ENCODE data around the gene MYO7B.

Gene MYO7B

GRCh38 chr2:127611076-127611925, 75.8 kb downstream of the MYO7B start:
- no peak for DNase-seq

GRCh38 chr2:127612111-127612822, 76.8 kb downstream of the MYO7B start:
- no peak for DNase-seq

GRCh38 chr2:127614246-127614645, 78.8 kb downstream of the MYO7B start:
- no peak for DNase-seq

DNA sequence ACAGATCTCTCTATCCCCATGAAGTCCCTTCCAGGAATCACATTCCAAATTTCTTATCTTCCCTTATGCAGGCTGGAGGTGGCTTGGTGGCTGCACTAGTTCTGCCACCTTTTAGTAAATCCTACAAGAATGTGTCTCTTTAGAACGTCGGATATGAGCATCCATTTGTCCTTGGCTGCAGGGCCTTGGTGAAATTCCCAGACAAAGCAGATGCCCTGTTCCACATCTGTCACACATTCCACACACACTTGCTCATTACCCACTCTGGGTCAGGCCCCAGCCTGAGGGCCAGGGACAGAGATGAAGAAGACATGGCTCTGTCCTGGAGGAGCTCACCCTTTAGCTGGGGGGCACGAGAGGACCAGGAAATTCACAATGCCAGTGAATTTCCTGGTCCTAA, 79.2 kb downstream of the MYO7B start:
- DNase-seq = no peak

DNA sequence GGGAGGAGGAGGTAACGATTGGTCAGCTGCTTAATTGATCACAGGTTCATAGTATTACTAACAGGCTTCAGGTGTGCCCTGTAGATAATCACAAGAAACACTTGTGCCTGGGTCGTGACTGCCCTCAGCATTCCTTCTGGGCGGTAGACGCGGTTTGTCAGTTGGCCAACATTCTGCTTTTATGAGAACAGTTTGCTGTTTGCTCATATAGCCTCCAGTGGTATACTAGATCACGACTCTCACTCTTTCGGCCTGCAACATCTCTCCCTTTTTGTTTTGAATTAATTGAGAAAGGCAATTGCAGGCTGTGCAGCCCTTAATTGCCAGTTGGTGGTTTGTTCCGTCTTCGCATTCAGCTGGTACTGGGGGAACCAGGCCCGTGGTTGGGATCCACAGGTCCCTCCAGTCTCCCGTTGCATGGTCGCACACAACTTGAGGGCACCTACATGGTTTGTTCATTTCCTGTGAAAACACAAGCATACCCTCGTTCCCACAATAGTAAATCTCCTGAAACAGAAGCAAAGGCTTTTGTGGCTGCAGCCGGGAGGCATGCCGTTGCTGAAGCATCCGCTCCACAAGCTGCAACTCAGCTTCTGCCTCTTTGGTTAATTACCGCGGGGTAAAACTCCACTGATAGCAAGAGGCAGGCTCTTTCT, 80.2 kb downstream of the MYO7B start:
- DNase-seq = no peak

DNA sequence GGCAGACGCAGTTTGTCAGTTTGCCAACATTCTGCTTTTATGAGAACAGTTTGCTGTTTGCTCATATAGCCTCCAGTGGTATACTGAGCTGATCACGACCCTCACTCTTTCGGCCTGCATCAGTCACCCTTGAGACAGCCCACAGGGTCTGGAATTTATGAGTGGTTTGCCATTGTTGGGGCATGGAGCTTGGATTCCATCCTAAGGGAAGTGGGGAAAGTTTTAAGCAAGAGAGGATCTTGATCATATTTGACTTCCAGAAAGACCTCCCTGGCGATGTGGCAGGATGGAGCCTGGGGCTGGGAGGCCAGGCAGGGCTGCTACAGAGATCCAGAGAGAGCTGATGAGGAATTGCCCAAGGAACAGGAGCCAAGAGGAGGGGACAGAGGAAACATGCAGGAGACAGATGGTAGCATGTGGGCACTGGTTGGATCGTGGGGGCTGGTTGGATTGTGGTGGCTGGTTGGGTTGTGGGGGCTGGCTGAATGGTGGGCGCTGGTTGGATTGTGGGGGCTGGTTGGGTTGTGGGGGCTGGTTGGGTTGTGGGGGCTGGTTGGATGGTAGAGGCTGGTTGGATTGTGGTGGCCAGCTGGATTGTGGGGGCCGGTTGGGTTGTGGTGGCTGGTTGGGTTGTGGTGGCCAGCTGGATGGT, 83.2 kb downstream of the MYO7B start:
- no peak for DNase-seq

DNA sequence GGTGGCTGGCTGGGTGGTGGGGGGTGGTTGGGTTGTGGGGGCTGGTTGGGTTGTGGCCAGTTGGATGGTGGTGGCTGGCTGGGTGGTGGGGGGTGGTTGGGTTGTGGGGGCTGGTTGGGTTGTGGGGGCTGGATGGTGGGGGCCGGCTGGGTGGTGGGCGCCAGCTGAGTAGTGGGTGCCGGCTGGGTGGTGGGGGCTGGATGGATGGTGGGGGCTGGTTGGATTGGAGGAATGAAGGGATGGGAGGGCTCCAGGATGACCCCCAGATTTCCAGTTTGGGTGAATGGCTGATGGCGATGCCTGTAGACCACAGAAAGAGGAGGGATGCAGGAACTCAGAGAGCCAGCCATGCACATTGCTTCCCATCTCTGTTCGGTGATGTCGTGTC, 83.7 kb downstream of the MYO7B start:
- no peak for DNase-seq

DNA sequence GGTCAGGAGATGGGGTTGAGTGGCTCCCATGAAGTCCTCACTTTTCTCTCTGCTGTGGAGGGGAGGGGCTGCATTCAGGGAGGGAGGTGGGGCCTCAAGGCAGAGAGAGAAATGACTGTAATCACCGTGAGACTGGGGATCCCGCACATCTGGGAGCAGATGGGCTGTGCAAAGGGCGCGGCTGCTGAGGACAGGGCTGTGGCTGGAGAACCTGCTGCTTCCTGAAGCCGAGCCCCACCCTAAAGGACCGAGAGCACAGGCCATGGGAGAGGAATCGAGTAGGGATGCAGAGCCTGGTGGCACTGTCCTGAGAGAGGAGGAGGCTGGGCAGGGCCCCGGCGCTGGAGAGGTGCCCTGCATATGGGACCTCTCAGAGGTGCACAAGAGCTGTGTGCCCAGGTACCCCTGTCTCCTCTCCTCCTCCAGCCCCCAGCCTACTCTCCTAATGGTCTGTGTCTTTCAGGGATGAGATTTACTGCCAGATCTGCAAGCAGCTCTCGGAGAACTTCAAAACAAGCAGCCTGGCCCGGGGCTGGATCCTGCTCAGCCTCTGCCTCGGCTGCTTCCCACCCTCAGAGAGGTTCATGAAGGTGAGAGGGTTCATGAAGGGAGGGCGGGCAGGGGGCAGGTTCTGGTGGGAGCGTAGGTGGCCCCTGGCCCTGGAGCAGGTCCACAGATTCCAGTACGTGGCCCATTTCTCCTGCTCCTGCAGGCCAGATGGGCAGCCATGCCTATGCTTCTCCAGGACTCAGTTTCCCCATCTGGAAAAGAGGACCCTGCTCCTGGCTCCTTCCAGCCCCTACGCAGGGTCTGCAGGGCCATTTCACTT, 84.6 kb downstream of the MYO7B start:
- DNase-seq = no peak

DNA sequence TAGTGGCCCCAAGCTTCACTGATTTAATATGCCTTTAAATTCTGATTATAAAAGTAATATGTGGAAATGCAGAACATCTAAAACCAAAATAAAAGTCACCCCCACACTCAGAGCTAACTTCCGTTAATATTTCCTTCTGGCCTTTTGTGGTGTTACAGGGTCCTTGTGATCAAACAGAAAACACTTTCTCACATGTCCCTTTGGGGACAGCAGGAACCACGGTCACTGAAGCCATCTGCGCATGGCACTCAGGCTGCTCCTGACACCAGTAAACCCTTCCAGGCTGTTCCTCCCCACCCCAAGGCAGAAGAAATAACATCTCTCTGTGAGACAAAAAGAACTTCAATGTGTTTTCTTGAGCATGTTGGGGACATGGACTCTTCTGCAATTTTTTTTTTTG, 85.4 kb downstream of the MYO7B start:
- no peak for DNase-seq

GRCh38 chr2:127621981-127622431, 86.5 kb downstream of the MYO7B start:
- no peak for DNase-seq

DNA sequence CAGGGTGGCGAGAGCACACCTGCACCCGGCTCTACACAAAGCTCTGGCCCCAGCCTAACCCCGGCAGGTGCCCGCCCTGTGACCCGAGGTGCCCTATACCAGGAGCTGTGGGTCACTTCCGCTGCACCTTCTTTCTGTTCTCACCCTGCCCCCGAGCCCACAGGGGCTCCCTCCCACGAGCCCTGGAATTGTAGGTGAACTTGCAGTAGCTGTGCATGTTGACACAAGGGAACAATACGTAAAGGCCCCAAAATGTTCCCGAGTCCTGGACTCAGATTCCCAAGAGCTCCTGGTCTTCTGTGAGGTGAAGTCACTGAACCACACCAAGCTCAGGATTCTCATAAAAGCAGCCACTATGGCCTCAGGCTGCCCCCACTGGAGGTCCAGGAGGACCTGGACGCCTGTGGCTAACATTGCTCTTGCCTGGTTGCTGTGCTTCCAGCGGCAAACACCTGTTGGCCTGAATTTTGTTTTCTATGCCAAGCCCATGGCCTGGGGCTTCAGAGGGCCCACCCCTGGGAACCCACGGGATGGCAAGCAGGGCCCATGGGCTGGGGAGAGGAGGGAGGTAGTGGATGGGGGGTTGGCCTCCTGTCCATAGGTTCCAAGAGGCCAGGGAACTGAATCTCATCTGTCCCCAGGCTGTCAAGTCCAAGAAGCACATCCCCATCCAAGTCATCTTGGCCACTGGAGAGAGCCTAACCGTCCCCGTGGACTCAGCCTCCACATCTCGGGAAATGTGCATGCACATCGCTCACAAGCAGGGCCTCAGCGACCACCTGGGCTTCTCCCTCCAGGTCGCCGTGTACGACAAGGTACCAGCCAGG, 87.3 kb downstream of the MYO7B start:
- DNase-seq = no peak

DNA sequence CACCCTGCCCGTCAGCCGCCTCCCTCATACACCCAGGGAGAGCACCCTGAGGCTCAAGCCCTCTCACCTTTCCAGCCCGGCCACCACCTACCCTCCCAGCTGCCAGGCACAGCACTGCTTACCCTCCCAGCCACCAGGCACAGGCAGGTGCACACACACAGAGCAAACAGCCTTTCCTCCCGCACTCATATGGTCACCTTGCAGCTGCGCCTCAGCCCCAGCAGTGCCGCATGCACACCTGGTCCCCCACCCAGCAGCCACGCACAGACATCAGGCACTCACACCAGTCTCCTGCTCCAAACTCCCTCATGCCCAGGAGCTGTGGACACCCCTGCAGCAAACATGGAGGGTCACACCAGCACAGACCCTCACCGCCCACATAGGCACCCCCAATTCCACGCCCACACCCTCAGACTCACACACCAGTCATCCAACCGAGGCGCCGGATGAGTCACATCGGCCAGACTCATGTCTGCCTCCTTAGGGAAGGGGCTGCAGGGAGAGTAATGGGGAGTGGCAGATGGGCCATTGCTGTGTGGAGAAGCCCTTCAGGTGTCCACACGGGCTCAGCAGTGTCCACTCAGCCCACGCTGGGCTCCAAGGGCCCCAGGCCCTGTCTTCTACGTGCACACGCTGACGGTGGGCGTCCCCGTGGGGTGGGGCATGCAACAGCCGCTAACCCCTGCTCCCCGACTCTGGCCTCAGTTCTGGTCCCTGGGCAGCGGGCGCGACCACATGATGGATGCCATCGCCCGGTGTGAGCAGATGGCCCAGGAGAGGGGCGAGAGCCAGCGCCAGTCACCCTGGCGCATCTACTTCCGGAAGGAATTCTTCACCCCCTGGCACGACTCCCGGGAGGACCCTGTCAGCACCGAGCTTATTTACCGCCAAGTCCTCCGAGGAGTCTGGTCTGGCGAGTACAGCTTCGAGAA, 88.2 kb downstream of the MYO7B start:
- no peak for DNase-seq

DNA sequence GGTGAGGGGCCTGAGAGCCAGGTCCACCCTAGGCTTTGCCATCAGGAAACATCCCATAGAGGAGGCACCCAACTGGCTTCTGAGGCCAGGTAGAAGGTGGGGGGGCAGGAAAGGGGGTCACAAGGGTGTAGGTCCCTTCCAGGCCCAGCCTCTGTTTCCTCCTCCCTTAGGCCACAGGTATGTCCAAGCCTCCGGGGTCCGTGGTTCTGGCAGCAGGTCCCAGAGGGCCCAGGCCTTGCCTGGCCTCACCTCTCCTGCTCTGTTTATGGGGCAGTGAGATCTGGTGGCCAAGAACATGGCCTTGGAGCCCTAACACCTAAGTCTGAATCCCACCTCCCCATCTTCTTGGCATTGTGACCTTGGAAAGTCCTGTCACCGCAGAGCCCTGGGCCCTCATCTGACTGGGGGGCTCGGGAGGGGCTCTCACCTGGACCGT, 88.9 kb downstream of the MYO7B start:
- DNase-seq = no peak

DNA sequence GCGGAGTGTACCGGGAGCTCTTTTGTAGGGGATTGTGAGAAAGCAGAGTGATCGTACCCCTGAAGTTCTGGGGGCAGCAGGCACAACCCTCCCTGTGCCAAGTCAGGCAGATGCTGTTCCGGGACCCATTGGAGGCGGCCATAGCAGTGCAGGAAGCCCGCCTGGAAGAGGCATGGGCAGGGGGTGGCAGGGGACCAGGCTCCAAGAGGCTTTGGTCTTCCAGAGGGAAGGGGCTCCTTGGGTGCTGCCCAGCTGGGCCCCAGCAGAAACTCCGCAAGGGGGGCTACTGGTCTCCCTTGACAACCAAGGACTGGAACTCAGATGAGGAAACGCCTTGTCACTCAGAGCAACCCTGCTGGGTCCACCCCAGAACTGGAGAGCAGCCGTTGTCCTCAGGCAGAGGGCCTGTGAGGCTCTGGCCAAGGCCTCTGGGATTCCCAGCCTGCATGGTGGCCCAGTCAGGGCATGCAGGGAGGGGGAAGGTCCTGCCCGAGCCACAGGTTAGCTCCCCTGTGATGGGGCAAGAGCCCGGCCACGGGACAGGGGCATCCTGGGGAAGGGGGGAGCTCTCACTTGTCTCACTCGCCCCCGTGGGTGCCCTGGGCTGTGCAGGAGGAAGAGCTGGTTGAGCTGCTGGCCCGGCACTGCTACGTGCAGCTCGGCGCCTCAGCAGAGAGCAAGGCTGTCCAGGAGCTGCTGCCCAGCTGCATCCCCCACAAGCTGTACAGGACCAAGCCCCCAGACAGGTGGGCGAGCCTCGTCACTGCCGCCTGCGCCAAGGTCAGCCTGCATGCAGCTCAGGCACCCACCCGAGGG, 89.5 kb downstream of the MYO7B start:
- DNase-seq = no peak

DNA sequence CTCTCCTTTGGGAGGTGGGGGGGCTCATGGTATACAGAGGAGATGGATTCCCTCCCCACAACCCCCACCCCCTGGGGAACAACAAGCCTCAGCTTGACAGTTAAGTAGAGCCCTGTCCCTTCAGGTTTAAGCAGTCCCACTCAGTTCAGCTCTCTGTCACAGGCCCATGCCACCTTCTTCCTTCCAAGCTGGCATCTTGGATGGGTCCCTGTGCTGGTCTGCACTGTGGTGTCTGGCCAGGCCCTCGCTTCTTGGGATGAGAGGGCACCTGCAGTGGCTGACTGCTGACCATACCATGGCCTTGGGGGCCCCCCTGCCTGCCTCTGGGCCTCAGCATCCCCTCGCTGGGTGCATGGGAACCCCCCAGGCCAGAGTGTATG, 90.1 kb downstream of the MYO7B start:
- DNase-seq = no peak

GRCh38 chr2:127626175-127626574, 90.7 kb downstream of the MYO7B start:
- no peak for DNase-seq

- no peak for DNase-seq
Observed at GRCh38 chr2:127626917-127627739, 91.6 kb downstream of the MYO7B start.
